OCI-LY1 (cell line): Measurements from ENCODE around the gene ALX1.

Experiments
- H2AFZ ChIP-seq: fragments of 200-600 bp; sonication (generic), shearing (Covaris generic); 2 replicates; pipeline ENCODE4 v1.6.0; 2014; ENCODE audit warnings: antibody characterized with exemption, mild to moderate bottlenecking, low read length
- H3F3A ChIP-seq: fragments of 200-600 bp; sonication (generic), shearing (Covaris generic); 2 replicates; pipeline ENCODE4 v1.6.0; 2014; ENCODE audit warnings: mild to moderate bottlenecking, antibody characterized with exemption, low read length, moderate library complexity; ENCODE audit not compliant: insufficient read depth
- H3K27ac ChIP-seq: fragments of 200-600 bp; sonication (generic); 2 replicates; pipeline ENCODE4 v1.5.1; 2014; ENCODE audit warnings: low read length, mixed run types, mild to moderate bottlenecking, low read depth; ENCODE audit not compliant: poor library complexity, severe bottlenecking
- H3K27me3 ChIP-seq: fragments of 200-600 bp; sonication (generic); 2 replicates; pipeline ENCODE4 v1.6.0; 2014; ENCODE audit warnings: antibody characterized with exemption, mild to moderate bottlenecking, low read length, moderate library complexity; ENCODE audit not compliant: insufficient read depth
- H3K36me3 ChIP-seq: fragments of 200-600 bp; sonication (generic); 2 replicates; pipeline ENCODE4 v1.6.1; 2014; ENCODE audit warnings: mild to moderate bottlenecking, antibody characterized with exemption, low read length, moderate library complexity, mixed read lengths; ENCODE audit not compliant: insufficient read depth
- H3K4me1 ChIP-seq: fragments of 200-600 bp; sonication (generic); 2 replicates; pipeline ENCODE4 v1.5.1; 2014; ENCODE audit warnings: mild to moderate bottlenecking, low read length, moderate library complexity; ENCODE audit not compliant: insufficient read depth, severe bottlenecking
- H3K4me2 ChIP-seq: fragments of 200-600 bp; sonication (generic), shearing (Covaris generic); 2 replicates; pipeline ENCODE4 v1.6.1; 2014; ENCODE audit warnings: low read length
- H3K4me3 ChIP-seq: fragments of 200-600 bp; sonication (generic); 2 replicates; pipeline ENCODE4 v1.5.1; 2014; ENCODE audit warnings: low read length, low read depth, mild to moderate bottlenecking, mixed read lengths; ENCODE audit not compliant: poor library complexity, severe bottlenecking
- H3K79me2 ChIP-seq: fragments of 200-600 bp; shearing (Covaris generic); 2 replicates; pipeline ENCODE4 v1.6.1; 2016; ENCODE audit warnings: mixed run types, low read length, mixed read lengths; ENCODE audit not compliant: insufficient read depth
- H3K9ac ChIP-seq: fragments of 200-600 bp; sonication (generic), shearing (Covaris generic); 2 replicates; pipeline ENCODE4 v1.6.1; 2014; ENCODE audit warnings: mild to moderate bottlenecking, low read length, mixed read lengths
- H3K9me2 ChIP-seq: fragments of 200-600 bp; sonication (generic), shearing (Covaris generic); 2 replicates; pipeline ENCODE4 v1.6.1; 2014; ENCODE audit warnings: low read depth, mild to moderate bottlenecking, low read length, mixed read lengths
- H3K9me3 ChIP-seq: fragments of 200-600 bp; shearing (Covaris generic); 2 replicates; pipeline ENCODE4 v1.6.1; 2014; ENCODE audit warnings: low read length, mixed read lengths
- H4K20me1 ChIP-seq: fragments of 200-600 bp; sonication (generic), shearing (Covaris generic); 2 replicates; pipeline ENCODE4 v1.6.0; 2016; ENCODE audit warnings: mild to moderate bottlenecking, low read length; ENCODE audit not compliant: insufficient read depth
- EZH2 ChIP-seq: fragments of 200-600 bp; sonication (generic), shearing (Covaris generic); IDR thresholded peaks from 2 replicates; pipeline ENCODE4 v1.8.0; 2017; ENCODE audit warnings: borderline replicate concordance, mixed run types, mild to moderate bottlenecking, antibody characterized with exemption, low read length, moderate library complexity, mixed read lengths
- TF ChIP-seq, protein P1 (sequence below): fragments of 200-600 bp; sonication (generic), shearing (Covaris generic); IDR thresholded peaks from 2 replicates; pipeline ENCODE4 v1.5.1; 2017; ENCODE audit warnings: mild to moderate bottlenecking, antibody characterized with exemption, low read length, moderate library complexity, mixed read lengths

ALX1 gene

DNA sequence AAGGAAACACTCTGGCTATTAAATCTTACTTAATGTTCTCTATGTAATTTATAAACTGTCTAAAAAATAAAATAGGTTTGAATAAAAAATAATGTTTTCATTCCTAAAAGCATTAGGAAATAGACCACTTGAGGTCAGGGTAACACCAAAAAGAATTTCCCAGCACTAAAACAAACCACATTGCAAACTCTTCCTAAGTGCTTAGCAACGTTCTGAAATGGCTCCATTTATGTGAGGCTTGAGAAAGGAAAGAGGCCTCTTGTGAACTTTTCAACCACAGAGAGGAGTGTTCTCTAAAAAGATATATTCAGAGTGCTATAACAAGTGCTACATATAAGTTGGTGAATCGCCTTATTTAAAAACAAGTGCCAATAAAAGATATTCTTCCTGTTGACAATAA, 42.7 kb downstream of the ALX1 start:
- TF ChIP-seq, protein P1, sequence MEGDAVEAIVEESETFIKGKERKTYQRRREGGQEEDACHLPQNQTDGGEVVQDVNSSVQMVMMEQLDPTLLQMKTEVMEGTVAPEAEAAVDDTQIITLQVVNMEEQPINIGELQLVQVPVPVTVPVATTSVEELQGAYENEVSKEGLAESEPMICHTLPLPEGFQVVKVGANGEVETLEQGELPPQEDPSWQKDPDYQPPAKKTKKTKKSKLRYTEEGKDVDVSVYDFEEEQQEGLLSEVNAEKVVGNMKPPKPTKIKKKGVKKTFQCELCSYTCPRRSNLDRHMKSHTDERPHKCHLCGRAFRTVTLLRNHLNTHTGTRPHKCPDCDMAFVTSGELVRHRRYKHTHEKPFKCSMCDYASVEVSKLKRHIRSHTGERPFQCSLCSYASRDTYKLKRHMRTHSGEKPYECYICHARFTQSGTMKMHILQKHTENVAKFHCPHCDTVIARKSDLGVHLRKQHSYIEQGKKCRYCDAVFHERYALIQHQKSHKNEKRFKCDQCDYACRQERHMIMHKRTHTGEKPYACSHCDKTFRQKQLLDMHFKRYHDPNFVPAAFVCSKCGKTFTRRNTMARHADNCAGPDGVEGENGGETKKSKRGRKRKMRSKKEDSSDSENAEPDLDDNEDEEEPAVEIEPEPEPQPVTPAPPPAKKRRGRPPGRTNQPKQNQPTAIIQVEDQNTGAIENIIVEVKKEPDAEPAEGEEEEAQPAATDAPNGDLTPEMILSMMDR = no peak
- TF ChIP-seq EZH2 = no peak
- Histone ChIP-seq H2AFZ (no peak overlapping the region), H3F3A (no peaks in the 10 kb centered on the region), H3K27ac (no peak overlapping the region), H3K36me3 (no peaks in the 10 kb centered on the region), H3K4me3 (no peak overlapping the region), H3K27me3 (no peaks in the 10 kb centered on the region), H4K20me1 (no peaks in the 10 kb centered on the region), H3K9me3 (no peaks in the 10 kb centered on the region), H3K9me2 (no peaks in the 10 kb centered on the region), H3K4me2 (no peak overlapping the region), H3K9ac (no peak overlapping the region), H3K4me1 (no peaks in the 10 kb centered on the region), H3K79me2 (no peaks in the 10 kb centered on the region)

DNA sequence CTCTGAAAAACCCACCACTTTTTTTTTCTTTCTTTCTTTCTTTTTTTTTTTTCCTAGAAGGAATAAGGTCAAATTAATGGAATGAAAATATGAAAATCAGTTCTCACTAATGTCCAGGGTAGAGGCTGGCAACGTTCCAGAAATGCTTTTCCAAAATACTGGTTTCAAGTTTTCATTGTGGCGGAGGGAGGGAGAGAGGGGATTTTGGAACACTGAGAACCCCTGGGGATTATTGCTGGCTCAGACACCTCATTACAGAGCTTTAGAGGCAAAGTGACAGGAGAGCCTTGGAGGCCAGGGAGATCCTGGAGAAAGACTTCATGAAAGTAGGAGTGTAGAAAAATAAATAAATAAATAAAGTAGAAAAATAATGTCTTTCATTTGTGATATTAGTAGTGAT, 45.4 kb downstream of the ALX1 start:
- Histone ChIP-seq H3K79me2 (no peaks in the 10 kb centered on the region), H3K4me1 (no peaks in the 10 kb centered on the region), H2AFZ (no peak overlapping the region), H3K27me3 (no peaks in the 10 kb centered on the region), H3K9ac (no peak overlapping the region), H3K9me3 (no peaks in the 10 kb centered on the region), H3K9me2 (no peaks in the 10 kb centered on the region), H3K36me3 (no peaks in the 10 kb centered on the region), H4K20me1 (no peaks in the 10 kb centered on the region), H3F3A (no peaks in the 10 kb centered on the region), H3K4me2 (no peak overlapping the region), H3K4me3 (no peak overlapping the region), H3K27ac (no peak overlapping the region)
- no peak for TF ChIP-seq EZH2
- TF ChIP-seq, protein P1 = no peak

DNA sequence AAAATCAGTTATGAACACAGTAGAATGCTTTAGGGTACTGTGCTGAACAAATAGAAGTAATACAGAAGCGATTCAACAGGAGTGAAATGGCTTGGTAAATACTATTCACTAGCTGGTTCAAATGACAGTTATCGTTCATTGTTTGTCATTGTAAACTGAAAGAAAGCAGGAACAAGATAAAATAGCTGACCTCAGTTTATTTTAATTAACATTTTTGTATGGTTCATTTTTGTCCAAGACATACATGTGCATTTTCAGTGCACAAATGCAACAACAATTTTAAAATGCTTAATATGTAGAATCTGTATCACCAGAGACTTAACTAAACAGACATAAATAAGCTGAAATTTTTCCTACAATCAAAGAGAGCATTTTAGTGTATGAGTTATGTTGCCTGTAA, 49.9 kb downstream of the ALX1 start:
- no peaks in the 10 kb centered on the region for H3K9me3 ChIP-seq
- no peaks in the 10 kb centered on the region for H3K4me1 ChIP-seq
- H3K36me3 ChIP-seq = no peaks in the 10 kb centered on the region
- no peaks in the 10 kb centered on the region for H4K20me1 ChIP-seq
- H3F3A ChIP-seq = no peaks in the 10 kb centered on the region
- H3K27me3 ChIP-seq = no peaks in the 10 kb centered on the region
- no peak overlapping the region for H3K9ac ChIP-seq
- no peaks in the 10 kb centered on the region for H3K9me2 ChIP-seq
- no peak overlapping the region for H3K4me2 ChIP-seq
- no peaks in the 10 kb centered on the region for H3K79me2 ChIP-seq
- no peak overlapping the region for H3K27ac ChIP-seq
- H3K4me3 ChIP-seq = no peak overlapping the region
- TF ChIP-seq, protein P1 = no peak
- no peak for TF ChIP-seq EZH2
- H2AFZ ChIP-seq = no peak overlapping the region
